GM10266 (cell line): ENCODE results near the gene GPR78.

ENCODE experiments used
- DNase-seq: peaks from one replicate; pipeline ENCODE4 v3.0.0; 2012; ENCODE audit errors: extremely low spot score
- TF ChIP-seq, protein P1 (sequence below): IDR thresholded peaks from 2 replicates; pipeline ENCODE4 v1.5.1; 2012; ENCODE audit warnings: mild to moderate bottlenecking, low read depth; ENCODE audit not compliant: control insufficient read depth, insufficient read depth; ENCODE audit errors: missing control alignments

Gene GPR78

DNA sequence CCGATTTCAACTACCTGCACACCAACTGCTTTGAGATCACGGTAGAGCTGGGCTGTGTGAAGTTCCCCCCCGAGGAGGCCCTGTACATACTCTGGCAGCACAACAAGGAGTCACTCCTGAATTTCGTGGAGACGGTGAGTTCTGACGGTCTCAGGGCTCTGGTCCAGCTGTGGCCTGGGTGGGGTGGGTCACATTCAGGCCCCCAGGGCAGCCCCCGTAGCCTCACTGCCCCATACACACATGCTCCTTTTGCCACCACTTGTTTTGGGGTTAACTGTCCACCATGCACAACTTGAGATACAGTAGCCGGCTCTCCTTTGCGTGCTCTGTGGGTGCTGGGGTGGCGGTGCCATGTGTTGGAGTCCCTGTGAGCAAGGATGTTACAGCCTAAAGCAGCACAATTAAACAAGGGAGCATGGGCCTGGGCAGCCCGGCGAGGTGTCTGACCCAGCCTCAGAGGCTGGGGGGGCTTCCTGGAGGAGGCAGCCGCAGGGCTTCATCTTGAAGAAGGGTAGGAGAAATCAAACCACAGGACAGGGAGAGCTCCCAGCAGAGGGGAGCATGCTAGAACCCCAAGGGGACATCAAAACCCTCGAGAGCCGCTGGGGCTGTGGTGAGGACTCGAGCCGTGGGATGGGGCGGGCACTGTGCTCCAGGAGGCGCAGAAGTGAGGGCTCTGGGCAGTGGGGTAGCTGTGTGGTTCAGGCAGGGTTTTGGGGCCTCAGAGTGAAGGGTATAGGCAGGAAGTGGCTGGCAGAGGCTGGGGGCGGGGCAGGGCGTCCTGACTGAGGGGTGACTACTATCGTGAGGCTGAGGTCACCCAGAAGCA lies 34.4 kb downstream of the GPR78 start:
- TF ChIP-seq, protein P1, sequence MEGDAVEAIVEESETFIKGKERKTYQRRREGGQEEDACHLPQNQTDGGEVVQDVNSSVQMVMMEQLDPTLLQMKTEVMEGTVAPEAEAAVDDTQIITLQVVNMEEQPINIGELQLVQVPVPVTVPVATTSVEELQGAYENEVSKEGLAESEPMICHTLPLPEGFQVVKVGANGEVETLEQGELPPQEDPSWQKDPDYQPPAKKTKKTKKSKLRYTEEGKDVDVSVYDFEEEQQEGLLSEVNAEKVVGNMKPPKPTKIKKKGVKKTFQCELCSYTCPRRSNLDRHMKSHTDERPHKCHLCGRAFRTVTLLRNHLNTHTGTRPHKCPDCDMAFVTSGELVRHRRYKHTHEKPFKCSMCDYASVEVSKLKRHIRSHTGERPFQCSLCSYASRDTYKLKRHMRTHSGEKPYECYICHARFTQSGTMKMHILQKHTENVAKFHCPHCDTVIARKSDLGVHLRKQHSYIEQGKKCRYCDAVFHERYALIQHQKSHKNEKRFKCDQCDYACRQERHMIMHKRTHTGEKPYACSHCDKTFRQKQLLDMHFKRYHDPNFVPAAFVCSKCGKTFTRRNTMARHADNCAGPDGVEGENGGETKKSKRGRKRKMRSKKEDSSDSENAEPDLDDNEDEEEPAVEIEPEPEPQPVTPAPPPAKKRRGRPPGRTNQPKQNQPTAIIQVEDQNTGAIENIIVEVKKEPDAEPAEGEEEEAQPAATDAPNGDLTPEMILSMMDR = no peak
- no peak for DNase-seq

DNA sequence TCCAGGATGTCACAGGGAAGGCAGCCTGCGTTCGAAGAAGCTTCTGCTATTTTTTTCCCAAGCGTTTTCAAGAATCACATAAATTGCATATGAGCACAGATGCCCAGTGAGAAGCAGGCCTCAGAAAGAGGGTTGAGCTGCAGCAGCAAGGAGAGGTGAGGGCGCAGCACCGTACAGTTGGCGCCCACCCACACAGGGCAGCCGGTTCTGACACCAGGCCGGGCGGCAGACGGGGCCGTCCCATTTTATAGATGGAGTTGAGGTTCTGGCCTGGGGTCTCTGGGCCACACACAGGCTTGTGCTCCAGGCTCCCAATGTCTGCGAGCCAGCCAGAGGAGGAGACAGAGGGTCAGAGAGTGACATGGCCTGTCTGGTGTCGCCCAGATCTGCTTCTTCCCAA lies 35.2 kb downstream of the GPR78 start:
- no peak for DNase-seq
- TF ChIP-seq, protein P1 = no peak

DNA sequence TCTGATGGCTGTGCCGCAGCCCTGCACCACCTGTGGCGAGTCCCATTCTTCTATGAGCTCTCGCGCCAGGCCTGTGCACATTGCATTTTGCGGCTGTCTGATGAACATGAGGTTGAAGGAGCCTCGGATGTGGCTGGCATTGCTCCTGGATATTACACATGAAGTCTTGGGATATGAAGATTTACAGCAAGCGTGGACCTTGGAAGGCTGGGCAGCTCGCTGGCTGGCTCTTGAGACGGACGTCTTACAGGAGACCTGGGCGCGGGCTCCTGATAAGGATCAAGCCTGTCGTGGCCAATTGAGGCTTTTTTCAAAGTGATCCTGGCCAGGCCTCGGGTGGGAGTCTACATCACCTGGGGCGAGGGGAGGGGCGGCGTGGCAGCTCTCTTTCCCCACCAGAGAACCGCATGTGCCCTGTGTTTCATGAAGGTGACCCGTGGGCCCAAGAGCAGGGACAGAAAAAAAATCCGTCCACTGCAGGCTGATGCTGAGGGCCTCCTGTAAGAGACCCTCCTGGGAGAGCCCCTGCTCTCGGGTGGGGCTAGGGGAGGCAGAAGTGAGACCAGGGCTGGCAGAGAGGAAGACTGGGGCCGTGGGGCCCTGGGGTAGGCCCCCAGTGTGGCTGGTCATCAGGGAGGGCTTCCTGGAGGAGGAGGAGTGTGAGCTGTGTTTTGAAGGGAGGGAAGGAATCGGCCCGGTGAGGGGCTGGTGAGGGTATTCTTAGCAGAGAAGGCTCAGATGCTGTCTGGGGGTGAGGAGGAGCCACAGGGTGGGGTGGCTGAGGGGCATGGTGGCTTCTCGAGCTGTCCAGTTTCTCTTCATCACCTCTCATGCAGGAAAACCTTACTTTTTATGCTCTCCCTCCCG lies 36.0 kb downstream of the GPR78 start:
- DNase-seq = no peak
- TF ChIP-seq, protein P1 = no peak

DNA sequence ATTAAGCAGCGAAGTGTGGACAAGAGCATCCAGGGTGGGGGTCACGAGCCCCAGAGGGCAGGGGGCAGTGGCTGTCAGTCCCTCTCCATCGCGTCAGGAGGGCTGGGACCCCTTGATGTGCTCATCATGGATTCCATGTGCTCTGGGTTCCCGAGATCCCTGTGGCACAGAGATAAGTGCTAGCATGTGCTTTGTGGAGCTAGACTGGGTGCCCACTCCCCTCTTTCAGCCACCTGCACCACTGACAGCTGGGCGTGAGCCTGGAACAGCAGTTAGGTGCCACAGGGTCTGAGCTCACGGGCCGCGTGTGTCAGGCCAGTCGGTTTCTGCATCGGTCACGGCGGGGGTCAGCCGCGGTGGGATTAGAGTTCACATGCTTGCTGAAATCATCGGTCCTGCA lies 36.6 kb downstream of the GPR78 start:
- TF ChIP-seq, protein P1 = no peak
- no peak for DNase-seq

DNA sequence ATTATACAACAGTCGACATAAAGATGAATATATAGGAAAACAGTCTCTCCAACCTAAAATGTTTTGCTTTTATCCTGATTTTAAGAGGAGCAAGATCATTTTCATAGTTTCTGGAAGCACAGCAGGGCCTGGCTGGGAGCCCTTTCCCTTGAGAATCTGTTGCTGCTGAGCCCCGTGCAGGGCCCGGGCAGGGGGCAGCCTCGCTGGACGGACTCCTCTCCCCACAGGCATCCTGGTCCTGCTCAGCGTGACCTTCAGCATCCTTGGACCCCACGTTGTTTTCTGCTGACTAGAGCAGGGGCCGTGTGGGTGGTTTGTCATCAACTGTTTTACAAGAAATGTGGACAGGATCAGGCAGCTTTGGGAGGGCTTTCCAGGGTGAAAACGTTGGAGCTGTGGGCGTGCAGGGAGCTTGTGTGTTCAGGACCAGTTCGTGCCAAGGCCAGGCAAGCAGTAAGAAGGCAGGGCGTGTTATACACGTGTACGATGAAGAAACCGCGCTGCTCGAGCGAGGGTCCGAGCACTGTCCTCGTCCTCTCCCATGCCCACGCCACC lies 37.4 kb downstream of the GPR78 start:
- DNase-seq = no peak
- TF ChIP-seq, protein P1 = no peak

DNA sequence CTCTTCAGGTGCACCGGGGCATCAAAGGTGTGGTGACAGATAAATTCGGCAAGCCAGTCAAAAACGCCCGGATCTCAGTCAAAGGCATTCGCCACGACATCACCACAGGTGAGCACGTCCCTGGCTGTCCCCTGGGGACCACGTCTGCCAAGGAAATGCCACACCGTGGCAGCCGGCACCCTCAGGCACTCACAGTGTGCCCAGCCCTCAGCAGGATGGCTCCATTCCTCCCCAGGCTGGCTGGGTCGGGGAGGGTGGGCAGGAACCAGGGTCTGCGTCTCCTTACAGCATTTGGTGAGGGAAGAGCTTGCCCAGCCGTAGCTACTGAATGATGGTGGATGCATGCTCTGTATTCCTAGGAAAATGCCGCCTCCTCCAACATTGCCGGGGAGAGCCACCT lies 38.2 kb downstream of the GPR78 start:
- no peak for DNase-seq
- TF ChIP-seq, protein P1 = no peak
